ENCODE data around the gene NPHP4.

DNA sequence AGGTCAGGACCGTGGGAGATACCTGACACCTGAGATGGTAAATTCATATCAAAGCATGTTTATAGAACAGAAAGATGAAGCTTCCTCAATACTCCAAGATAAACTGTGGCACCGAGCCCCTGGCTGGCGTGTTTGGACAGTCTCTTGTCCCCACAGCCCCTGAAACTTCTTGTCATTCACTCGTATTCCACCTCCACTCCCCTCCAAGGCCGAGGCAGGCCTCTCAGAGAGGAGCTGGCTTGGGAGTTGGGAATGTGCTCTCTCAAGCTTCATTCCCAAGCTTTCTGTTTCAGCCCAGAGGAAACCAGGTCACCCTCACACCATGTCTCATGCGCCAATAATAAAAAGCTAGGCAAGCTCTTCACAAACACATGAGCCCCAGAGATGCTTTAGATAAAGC lies 86.1 kb downstream of the NPHP4 start:
- TF ChIP-seq CTCF (IDR thresholded peaks at IDR 0.05; ENCODE audit: low read length) (no peak), EZH2 (optimal IDR thresholded peaks at IDR 0.05; ENCODE audit: low read depth, low read length) (no peak)

Measured in MM.1S (cell line).